BE2C (cell line): Measurements from ENCODE around the gene KCNQ1OT1.

Experiments
- DNase-seq: peaks from one replicate; pipeline ENCODE4 v3.0.0-alpha.2; 2020
- H3K27me3 ChIP-seq: fragments of 250-450 bp; sonication (Bioruptor Pico); 2 replicates; pipeline ENCODE4 v1.5.1; 2020; ENCODE audit warnings: mild to moderate bottlenecking
- H3K36me3 ChIP-seq: fragments of 250-450 bp; sonication (Bioruptor Pico); 2 replicates; pipeline ENCODE4 v1.5.1; 2020; ENCODE audit warnings: mild to moderate bottlenecking
- H3K4me1 ChIP-seq: fragments of 250-450 bp; sonication (Bioruptor Pico); 2 replicates; pipeline ENCODE4 v1.5.1; 2020
- H3K4me3 ChIP-seq: 2 replicates; pipeline ENCODE4 v1.5.1; 2011; ENCODE audit warnings: low read depth, low read length
- H3K9me3 ChIP-seq: fragments of 250-450 bp; sonication (Bioruptor Pico); 2 replicates; pipeline ENCODE4 v1.5.1; 2020
- CTCF ChIP-seq: IDR thresholded peaks from 2 replicates; pipeline ENCODE4 v1.5.1; 2012; ENCODE audit warnings: mild to moderate bottlenecking, low read depth, low read length

Gene KCNQ1OT1

GRCh38 chr11:2717561-2718325 is 17.9 kb upstream of the KCNQ1OT1 start:
- Histone ChIP-seq H3K4me1 (no peaks in the 10 kb centered on the region; the same call in 1 of the 2 replicates), H3K27me3 (no peaks in the 10 kb centered on the region), H3K9me3 (no peaks in the 10 kb centered on the region), H3K36me3 (no peaks in the 10 kb centered on the region), H3K4me3 (no peak overlapping the region)
- DNase-seq, result no peak
- no peak for TF ChIP-seq CTCF

GRCh38 chr11:2716376-2717095 is 16.7 kb upstream of the KCNQ1OT1 start:
- H3K4me1 ChIP-seq, result no peaks in the 10 kb centered on the region; the same call in 1 of the 2 replicates
- H3K36me3 ChIP-seq, result no peaks in the 10 kb centered on the region
- H3K27me3 ChIP-seq, result no peaks in the 10 kb centered on the region
- DNase-seq, result no peak
- no peak for TF ChIP-seq CTCF
- H3K4me3 ChIP-seq, result no peak overlapping the region
- no peaks in the 10 kb centered on the region for H3K9me3 ChIP-seq

- TF ChIP-seq CTCF, result no peak
- Histone ChIP-seq H3K4me1 (no peaks in the 10 kb centered on the region; the same call in 1 of the 2 replicates), H3K36me3 (no peaks in the 10 kb centered on the region), H3K27me3 (no peaks in the 10 kb centered on the region), H3K9me3 (no peaks in the 10 kb centered on the region), H3K4me3 (no peak overlapping the region)
- no peak for DNase-seq
These were observed 16.0 kb upstream of the KCNQ1OT1 start for GRCh38 chr11:2715716-2716350.

- DNase-seq, result no peak
- H3K4me3 ChIP-seq, result no peak overlapping the region
- no peak for TF ChIP-seq CTCF
- H3K27me3 ChIP-seq, result no peaks in the 10 kb centered on the region
- no peaks in the 10 kb centered on the region for H3K9me3 ChIP-seq
- H3K36me3 ChIP-seq, result no peaks in the 10 kb centered on the region
- no peaks in the 10 kb centered on the region; the same call in 1 of the 2 replicates for H3K4me1 ChIP-seq
These were observed 15.1 kb upstream of the KCNQ1OT1 start for GRCh38 chr11:2714871-2715270.

- H3K4me3 ChIP-seq, result no peak overlapping the region
- no peak for TF ChIP-seq CTCF
- no peaks in the 10 kb centered on the region for H3K27me3 ChIP-seq
- no peaks in the 10 kb centered on the region for H3K9me3 ChIP-seq
- H3K4me1 ChIP-seq, result no peaks in the 10 kb centered on the region; the same call in 1 of the 2 replicates
- H3K36me3 ChIP-seq, result no peaks in the 10 kb centered on the region
- no peak for DNase-seq
These were observed 14.6 kb upstream of the KCNQ1OT1 start for GRCh38 chr11:2714463-2714800.
